DND-41 (cell line): ENCODE results near the gene RAB37.

Experiments
- EZH2 ChIP-seq: IDR thresholded peaks from 3 replicates; pipeline ENCODE4 v1.6.1; 2012; ENCODE audit warnings: borderline replicate concordance, low read depth, mild to moderate bottlenecking, moderate library complexity, low read length, inconsistent platforms; ENCODE audit not compliant: severe bottlenecking
- TF ChIP-seq, protein P1 (sequence below): IDR thresholded peaks from 2 replicates; pipeline ENCODE4 v1.5.1; 2012; ENCODE audit warnings: borderline replicate concordance, low read length, moderate library complexity, mild to moderate bottlenecking; ENCODE audit not compliant: poor library complexity, severe bottlenecking; ENCODE audit errors: extremely low read depth

GRCh38 chr17:74711058-74711824 is 25.8 kb upstream of the RAB37 start:
- TF ChIP-seq, protein P1, sequence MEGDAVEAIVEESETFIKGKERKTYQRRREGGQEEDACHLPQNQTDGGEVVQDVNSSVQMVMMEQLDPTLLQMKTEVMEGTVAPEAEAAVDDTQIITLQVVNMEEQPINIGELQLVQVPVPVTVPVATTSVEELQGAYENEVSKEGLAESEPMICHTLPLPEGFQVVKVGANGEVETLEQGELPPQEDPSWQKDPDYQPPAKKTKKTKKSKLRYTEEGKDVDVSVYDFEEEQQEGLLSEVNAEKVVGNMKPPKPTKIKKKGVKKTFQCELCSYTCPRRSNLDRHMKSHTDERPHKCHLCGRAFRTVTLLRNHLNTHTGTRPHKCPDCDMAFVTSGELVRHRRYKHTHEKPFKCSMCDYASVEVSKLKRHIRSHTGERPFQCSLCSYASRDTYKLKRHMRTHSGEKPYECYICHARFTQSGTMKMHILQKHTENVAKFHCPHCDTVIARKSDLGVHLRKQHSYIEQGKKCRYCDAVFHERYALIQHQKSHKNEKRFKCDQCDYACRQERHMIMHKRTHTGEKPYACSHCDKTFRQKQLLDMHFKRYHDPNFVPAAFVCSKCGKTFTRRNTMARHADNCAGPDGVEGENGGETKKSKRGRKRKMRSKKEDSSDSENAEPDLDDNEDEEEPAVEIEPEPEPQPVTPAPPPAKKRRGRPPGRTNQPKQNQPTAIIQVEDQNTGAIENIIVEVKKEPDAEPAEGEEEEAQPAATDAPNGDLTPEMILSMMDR = no peak
- no peak for TF ChIP-seq EZH2
